HG03097 (cell line): ENCODE measurements around the gene CST7.
"Not testable (repeated sequence)": the region's sequence is repeated elsewhere in the genome, so short reads cannot be mapped to it uniquely, and the experiment has no call there.

Experiments
- ATAC-seq: cut with Tn5 transposase; IDR thresholded peaks from one replicate; pipeline ENCODE4 v1.9.1; 2021; ENCODE audit not compliant: unreplicated experiment, low FRiP score

The CST7 gene

GRCh38 chr20:24929259-24929658, 19.8 kb upstream of the CST7 start:
- not testable (repeated sequence) for ATAC-seq

GRCh38 chr20:24929867-24930723, 19.0 kb upstream of the CST7 start:
- ATAC-seq = not testable (repeated sequence)

- not testable (repeated sequence) for ATAC-seq
These were observed 18.1 kb upstream of the CST7 start for GRCh38 chr20:24930724-24931688.

- ATAC-seq = not testable (repeated sequence)
These were observed 17.2 kb upstream of the CST7 start for GRCh38 chr20:24931893-24932292.

- ATAC-seq = no peak
These were observed 15.7 kb upstream of the CST7 start for GRCh38 chr20:24933266-24933908.

GRCh38 chr20:24934101-24934661, 14.9 kb upstream of the CST7 start:
- no peak for ATAC-seq

- ATAC-seq = no peak
These were observed 14.4 kb upstream of the CST7 start for GRCh38 chr20:24934716-24935115.

GRCh38 chr20:24935140-24935539, 13.9 kb upstream of the CST7 start:
- ATAC-seq = no peak

- no peak for ATAC-seq
These were observed 13.1 kb upstream of the CST7 start for GRCh38 chr20:24935766-24936525.

GRCh38 chr20:24936526-24937407, 12.3 kb upstream of the CST7 start:
- no peak for ATAC-seq

GRCh38 chr20:24937579-24937978, 11.5 kb upstream of the CST7 start:
- no peak for ATAC-seq

- no peak for ATAC-seq
These were observed 10.6 kb upstream of the CST7 start for GRCh38 chr20:24938498-24938897.

- no peak for ATAC-seq
These were observed 10.0 kb upstream of the CST7 start for GRCh38 chr20:24939036-24939435.

- ATAC-seq = no peak
These were observed 6.4 kb upstream of the CST7 start for GRCh38 chr20:24942679-24943078.

GRCh38 chr20:24943196-24943595, 5.9 kb upstream of the CST7 start:
- no peak for ATAC-seq

- no peak for ATAC-seq
These were observed 5.3 kb upstream of the CST7 start for GRCh38 chr20:24943731-24944130.

GRCh38 chr20:24946376-24946775, 2.7 kb upstream of the CST7 start:
- ATAC-seq = not testable (repeated sequence)

GRCh38 chr20:24948396-24948938, 602 bp upstream of the CST7 start:
- ATAC-seq = not testable (repeated sequence)

GRCh38 chr20:24949756-24950127, 673 bp downstream of the CST7 start:
- no peak for ATAC-seq
